IPS-18c (cell line): ENCODE data around the gene URAD.
"Not testable (repeated sequence)": the region's sequence is repeated elsewhere in the genome, so short reads cannot be mapped to it uniquely, and the experiment has no call there.

Source experiments
- H3K4me3 ChIP-seq: 2 replicates; pipeline ENCODE4 v1.7.0; 2013; ENCODE audit warnings: low read depth, mild to moderate bottlenecking, low read length, moderate library complexity; ENCODE audit not compliant: insufficient read depth
- H3K9me3 ChIP-seq: one replicate; pipeline ENCODE4 v1.6.1; 2013; ENCODE audit warnings: mild to moderate bottlenecking, low read length, moderate library complexity; ENCODE audit not compliant: control insufficient read depth, insufficient read depth

Gene URAD

DNA sequence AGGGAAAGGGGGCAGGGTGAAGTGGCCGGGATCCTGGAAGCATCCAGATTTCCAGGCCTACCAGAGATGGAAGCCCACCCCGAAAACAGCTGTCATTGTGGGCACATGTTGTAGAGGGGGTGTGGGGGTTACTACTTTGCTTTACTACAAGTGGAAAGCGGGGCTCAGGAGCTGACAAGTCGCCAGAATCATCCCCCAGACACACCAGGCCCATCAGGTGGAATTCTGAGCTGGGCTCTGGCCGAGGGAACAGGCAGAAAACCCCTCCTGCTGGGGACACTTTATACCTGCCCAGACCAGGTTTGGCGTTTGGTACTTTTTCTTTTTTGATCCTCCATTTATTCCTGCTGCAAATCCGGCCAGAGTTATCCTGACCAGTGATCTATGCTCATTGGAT lies 23.2 kb downstream of the URAD start:
- no peaks in the 10 kb centered on the region for H3K9me3 ChIP-seq
- no peak overlapping the region for H3K4me3 ChIP-seq

DNA sequence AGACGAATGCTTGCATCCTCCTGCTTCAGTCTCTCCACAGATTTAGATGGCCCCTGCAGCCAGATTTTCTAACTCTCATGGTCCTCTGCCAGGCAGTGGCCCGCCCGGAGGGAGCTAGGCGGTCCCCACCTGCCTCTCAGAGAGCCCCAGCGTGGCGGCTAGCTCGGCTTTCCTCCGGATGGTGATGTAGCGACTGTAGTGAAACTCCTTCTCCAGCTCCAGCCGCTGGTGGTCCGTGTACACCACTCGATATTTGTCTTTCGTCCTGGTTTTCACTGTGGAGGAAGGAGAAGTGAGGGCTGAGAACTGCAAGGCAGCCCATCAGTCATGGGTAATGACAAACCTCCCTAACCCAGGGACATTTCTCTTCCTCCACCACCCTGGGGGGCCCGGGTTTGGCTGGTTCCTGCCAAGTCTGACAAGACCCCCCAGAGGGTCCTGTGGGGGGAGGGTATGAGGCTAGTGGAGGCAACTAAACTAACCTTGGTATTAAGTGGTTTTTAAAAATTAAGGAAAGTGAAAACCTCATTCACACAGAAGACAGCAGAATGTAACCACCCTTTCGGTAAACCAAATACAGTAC lies 23.7 kb downstream of the URAD start:
- H3K9me3 ChIP-seq = no peaks in the 10 kb centered on the region
- no peak overlapping the region for H3K4me3 ChIP-seq

DNA sequence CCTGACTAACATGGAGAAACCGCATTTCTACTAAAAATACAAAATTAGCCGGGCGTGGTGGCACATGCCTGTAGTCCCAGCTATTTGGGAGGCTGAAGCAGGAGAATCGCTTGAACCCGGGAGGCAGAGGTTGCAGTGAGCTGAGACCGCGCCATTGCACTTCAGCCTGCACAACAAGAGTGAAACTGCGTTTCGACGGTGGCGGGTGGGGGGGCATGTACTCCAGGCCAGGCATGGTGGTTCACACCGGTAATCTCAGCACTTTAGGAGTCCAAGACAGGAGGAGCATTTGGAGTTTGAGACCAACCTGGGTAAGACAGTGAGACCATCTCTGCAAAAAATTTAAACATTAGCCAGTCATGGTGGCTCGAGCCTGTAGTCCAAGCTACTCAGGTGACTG lies 24.3 kb downstream of the URAD start:
- not testable (repeated sequence) for H3K4me3 ChIP-seq, H3K9me3 ChIP-seq

DNA sequence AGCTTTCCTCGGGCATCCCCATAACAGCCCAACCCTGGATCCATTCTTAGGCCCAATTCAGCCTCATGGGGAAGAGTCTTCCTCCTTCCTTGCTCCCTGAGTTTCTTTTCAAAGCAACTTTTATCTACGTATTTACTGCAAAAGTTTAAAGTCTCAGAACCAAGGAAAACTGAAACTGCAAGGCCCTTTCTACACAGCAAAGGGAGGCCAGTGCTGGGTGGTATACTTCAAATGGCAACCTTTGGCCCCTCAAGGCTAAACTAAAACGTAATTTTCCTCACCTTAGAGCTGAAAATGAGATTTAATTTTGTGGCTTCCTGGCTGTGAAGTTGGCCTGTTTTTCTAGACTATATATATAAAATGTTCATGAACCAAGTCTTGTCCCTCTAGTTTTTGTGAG lies 25.0 kb downstream of the URAD start:
- Histone ChIP-seq H3K9me3 (no peaks in the 10 kb centered on the region), H3K4me3 (no peak overlapping the region)

DNA sequence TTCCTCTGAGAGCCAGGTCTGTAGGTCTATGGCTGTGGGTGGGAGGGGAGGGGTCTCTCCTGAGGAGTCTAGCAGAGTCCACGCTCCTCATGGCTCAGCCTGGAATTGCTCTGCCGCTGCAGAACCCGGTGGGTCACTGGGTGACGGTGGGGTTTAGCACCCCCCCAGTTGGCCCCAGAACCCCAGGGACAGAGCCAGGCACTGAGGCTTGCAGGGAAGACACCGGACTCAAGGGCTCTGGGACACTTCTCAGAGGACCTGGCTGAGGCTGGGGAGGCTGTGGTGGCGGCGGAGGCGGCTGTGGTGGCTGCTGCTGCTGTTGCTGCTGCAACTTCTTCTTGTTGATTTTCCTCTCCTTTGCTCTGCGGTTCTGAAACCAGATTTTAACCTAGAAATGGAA lies 25.5 kb downstream of the URAD start:
- no peak overlapping the region for H3K4me3 ChIP-seq
- no peaks in the 10 kb centered on the region for H3K9me3 ChIP-seq

DNA sequence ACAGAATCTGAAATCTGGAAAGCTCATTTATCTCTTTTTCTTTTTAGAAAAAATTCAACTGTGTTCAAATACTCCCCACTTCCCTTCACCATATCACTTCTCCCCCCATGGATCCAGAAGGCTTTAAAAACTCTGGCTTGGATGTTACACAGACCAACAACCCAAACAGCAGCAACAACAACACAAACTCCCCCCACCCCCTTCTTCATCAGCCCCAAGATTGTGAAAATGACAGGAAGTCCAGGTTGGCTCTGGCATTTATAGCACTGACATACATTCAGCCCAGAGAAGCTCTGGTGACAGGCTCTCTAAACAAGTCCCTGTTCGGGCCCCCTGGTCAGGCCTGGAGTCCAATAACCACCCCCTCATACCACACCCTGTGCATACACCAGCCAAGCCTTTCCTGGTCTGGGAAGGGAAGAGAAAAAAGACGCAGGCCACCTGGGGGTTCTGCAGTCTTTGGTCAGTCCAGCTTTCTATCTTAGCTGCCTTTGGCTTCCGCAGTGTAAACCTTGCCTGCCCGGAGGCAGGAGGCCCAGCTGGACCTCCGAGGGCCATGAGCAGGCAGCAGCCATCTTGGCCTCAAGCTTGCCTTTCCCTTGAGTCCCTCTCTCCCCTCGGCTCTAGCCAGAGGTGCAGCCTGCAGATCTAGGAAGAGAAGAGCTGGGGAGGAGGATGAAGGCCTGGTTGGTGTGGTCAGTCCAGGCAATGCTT lies 26.2 kb downstream of the URAD start:
- no peaks in the 10 kb centered on the region for H3K9me3 ChIP-seq
- H3K4me3 ChIP-seq = 0 out of 2 replicates have a peak overlapping the region, but pooled peaks have one; percentile 1

DNA sequence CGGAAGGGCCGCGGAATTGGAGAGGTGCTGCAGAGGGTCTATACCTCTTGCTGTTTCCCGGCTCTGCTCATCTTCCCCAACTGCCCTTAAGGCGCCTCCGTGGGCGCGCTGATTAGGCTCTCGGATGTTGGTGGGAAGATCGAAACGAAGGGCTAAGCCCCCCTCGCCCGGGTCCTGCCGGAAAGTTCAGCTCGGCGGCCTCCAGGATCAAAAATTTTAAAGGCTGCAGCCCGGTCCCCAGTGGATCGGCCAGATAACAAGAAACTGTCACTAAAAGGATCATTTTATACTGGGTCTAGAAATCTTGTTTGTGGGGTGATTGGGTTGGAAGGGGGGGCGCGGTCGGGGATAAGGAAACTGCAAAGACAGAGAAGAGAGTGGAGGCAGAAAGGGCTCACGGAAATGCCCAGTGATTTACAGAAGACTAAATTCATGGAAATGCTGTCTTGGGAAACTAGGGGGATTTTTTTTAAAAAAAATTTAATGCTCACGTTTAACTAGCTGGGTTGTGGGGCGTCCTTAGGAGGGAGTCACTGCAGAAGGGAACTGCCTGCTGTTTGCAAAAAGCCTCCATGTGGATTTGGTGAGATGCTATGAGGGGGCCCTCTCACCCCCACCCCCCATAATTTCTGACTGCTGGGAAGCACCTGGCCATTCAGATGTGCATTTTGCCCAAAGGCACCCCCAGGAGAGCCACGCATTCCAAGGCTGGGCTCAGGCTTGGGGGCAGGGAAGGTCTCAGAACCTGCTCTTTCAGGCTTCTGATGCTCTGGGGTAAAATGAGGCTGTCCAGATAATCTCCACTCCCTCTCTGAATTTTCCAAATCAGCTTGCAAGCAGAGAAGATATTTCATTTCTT lies 27.0 kb downstream of the URAD start:
- H3K4me3 ChIP-seq = no peak overlapping the region; the same call in 1 of the 2 replicates
- no peaks in the 10 kb centered on the region for H3K9me3 ChIP-seq

DNA sequence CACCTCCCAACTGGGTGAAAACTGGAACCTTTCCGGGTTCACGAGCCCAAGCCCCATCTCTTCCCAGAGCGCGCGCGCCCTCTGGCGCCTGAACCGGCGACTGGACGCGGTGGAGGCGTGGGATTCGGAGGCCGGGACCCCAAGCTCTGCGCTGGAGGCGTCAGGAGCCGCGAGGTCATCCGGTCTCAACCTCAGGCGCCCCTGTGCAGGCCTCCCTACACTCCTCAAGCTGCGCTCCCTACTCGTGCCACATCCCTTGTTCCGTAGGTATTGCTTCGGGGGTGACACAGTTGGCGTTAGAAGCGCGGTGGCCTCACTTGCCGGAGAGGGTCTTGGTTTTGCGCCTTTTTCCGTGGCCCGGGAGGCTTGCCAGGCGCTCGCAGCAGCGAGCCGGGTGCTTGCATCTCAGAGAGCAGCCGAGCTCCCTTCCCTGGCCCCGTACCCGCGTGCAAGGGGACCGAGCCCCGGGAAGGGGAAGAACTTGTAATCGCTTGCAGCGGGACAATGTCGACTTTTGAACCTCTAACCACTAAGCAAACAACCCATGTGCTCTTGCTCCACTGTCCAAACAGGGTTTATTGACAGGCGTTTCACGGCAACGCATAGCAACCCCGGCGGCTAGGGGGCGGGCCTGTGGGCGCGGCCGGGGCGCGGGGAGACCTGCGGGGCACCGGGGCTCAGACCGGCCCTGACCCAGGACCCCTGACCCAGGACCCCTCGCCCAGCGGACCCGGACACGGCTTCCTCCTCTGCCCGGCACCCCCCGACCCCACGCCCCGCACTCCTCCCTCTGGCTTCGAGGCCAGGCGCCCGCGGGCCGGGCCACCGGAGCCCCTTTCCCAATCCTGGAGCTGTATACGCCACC lies 27.9 kb downstream of the URAD start:
- H3K9me3 ChIP-seq = no peaks in the 10 kb centered on the region
- no peak overlapping the region; the same call in 1 of the 2 replicates for H3K4me3 ChIP-seq

DNA sequence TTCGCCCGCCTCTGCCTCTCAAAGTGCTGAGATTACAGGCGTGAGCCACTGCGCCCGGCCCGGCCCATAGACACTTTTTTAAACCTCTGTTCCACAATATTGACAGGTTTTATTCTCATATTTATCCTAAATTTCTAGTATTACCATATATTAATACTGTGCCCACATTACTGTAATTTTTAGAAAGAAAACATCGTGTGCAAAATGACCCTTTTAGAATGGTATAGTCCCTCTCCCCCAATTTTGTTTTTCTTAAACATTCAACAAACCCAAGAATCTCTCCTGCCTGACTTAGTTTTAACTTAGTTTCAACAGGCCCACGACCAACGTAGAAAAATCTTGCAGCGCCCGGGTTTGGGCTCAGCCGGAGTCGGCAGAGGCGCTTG lies 28.5 kb downstream of the URAD start:
- H3K4me3 ChIP-seq = no peak overlapping the region

DNA sequence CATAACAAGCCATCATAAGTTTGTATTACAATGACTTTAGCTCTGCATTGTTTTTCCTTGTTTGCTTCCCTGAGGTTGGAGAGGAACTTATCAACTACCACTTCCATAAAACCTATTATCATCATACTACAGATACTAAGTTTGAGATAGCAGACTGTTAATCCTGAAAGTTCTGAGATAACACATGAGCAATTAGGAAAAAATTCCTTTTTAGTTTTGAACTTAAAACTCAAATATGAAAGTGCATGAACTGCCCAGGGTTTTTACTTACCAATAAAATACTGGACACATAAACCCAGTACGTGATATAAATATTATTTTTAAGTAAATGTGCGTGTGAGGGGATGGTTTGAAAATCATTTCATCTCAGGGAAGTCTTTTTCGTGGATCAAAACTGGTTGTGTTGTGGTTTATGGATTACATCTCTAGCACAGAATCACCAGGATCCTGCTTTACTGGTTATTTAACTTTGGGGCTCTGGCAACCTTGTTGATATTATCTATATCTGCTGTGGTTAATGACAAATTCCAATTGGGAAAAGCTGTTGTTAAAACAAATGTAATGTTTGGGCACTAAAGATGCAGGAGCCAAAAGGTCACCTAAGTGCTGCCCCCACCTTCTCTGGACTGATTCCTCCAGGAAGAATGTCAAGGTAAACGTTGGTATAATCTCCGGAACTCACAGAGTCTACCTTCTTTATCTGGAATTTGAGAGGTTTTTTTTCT lies 31.8 kb downstream of the URAD start:
- no peak overlapping the region for H3K4me3 ChIP-seq
- H3K9me3 ChIP-seq = no peaks in the 10 kb centered on the region

More for the DNA sequence above, 28.5 kb downstream of the URAD start:
- H3K9me3 ChIP-seq = no peaks in the 10 kb centered on the region

DNA sequence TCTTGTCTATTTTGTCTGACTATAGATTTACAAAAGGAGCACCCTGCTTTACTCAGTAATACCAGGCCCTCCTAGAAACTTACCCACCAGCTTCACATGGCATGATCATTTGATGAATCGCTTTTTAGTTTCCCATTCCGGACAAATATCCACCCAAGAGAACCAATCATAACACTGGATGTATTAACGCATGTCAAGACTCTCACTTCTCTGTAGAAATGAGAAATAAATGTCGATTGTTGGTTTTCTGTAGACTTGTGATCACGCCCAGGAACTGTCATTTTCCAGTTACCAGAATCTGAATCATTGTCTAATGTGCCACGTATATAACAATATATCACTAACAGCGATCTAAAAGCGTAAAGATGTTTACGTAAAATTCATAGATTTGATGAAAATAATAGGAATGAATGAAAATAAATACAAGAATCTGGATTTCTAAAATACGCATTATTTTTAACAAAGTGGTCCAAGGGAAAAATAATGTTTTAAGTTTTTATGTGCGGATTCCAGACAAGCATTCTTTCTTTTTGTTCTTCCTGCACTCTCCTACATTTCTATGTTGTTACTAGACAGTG lies 33.4 kb downstream of the URAD start:
- Histone ChIP-seq H3K9me3 (no peaks in the 10 kb centered on the region), H3K4me3 (no peak overlapping the region; the same call in 1 of the 2 replicates)

DNA sequence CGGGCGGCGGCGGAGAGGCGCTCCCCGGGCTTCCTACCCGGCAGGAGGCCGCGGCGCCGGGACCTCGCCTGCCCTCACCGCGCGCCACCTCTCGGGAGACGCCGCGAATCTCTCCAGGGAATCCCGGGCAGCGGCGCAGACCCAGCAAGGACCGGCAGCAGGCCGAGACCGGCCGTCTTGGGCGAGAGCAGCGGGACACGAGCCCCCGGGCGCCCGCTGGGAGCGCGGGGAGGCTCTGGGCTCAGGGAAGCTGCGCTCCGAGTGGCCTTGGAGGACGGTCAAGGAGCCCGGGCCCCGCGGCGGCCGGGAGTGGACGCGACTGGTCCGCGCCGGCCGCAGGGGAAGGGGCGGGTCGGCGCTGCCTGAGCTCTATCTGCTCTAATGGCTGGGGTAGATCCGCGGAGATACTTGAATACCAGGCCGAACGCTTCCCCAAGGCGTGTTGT lies 34.1 kb downstream of the URAD start:
- Histone ChIP-seq H3K9me3 (no peaks in the 10 kb centered on the region), H3K4me3 (peak overlapping the region; percentile 46; the same call in 1 of the 2 replicates)

DNA sequence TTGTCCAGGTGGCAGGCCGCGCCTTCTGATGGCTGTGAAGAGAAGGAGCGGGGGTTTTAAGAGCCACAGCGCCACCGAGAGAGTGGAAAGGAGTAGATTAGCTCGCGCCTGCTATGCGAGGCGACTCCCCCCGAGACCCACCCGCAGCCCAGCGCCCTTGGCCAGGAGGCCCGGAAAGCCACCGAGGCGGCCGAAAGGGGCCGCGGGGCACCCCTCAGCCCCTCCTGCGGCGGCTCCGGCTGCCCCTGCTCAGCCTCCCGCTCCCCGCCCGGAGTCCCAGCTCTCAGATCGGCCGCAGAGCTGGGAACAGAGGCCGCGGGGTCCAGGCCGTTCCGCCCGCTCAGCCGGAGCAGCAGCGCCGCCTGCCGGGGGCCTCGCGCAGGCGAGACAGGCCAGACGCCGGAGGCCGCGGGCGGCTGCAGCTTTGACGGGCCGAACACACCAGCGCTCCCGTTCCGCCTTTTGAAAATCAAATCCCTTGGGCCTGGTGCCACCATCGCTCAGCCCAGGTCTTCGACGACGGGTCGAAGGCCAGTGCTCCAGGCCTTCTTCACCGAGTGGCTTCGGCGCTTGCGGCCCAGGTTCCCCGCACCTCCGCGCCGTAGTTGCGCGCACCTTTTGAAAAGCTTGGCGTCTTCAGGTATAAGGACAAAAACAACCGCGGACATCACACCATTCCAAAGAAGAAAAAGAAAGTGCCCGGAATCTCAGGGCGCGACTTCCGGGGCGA lies 34.7 kb downstream of the URAD start:
- H3K4me3 ChIP-seq = peak overlapping the region; percentile 46; the same call in 1 of the 2 replicates
- no peaks in the 10 kb centered on the region for H3K9me3 ChIP-seq

DNA sequence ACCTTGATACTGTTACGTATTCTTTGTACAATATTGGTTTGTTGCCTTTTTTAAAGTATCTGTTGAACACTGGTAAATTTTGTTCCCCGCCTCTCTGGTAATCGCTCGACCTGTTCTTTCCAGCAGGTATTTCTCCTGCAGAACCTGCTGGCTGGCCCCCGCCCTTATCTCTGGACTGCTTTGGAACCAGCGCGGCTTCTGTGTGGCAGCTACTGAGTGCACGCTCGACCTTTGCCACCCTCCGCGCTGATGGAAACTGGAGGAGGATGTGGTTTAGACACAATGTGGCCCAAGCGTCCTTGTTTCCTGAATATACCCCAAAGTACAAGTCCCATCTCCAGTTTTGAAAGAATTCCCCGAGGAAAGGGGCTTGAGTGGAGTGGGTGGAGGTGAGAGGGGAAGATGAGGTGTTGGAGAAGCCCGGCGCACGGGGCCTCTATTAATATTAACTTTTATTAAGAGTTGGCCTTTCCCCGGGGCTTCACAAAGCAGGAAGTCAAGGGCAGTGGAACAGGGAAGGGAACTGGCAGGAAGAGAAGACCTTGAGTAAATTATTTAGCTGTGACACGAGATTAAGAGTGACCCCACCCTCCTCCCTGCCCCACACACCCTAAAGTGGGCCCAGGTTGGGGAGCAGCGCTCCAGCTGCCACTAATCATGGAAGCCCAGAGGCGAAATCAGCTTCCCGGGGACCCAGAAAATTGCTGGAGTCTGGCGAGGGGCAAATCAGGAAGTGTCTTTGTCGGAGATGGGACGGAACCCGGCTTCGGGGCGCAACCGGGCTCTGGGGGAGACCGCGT lies 35.4 kb downstream of the URAD start:
- Histone ChIP-seq H3K9me3 (no peaks in the 10 kb centered on the region), H3K4me3 (peak overlapping the region; percentile 34; the same call in 1 of the 2 replicates)

DNA sequence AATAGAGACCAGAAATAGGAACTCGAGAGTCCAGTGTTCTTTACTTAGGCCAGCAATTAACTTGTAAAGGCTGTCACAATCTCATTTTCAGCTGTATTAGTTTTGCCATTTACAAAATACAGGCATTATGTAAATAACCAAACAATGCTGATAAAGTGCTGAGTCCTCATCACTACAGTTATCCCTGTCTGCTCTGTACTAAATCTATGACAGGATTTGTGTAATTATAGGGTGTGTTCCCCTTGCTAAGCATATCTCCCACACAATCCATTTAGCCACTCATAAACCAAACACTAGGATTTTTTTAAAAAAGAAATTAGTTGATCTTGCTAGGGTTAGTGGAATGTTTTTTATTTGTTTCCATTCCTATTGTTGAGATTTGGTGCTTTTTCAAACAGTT lies 45.5 kb downstream of the URAD start:
- H3K4me3 ChIP-seq = no peak overlapping the region
- no peaks in the 10 kb centered on the region for H3K9me3 ChIP-seq
